HEK293 (cell line): ENCODE data around the gene ETNPPL.

Experiments
- CTCF ChIP-seq: fragments of 450-650 bp; formaldehyde crosslinking; IDR thresholded peaks from 2 replicates; pipeline ENCODE4 v1.5.1; 2016; ENCODE audit warnings: missing biosample characterization, missing genetic modification characterization
- ZBTB11 ChIP-seq: fragments of 450-650 bp; formaldehyde crosslinking; conservative IDR thresholded peaks from 2 replicates; pipeline ENCODE4 v1.5.1; 2016; ENCODE audit warnings: low read depth, missing biosample characterization, missing genetic modification characterization
- ZBTB26 ChIP-seq: fragments of 450-650 bp; formaldehyde crosslinking; optimal IDR thresholded peaks from 2 replicates; pipeline ENCODE3; 2016; ENCODE audit warnings: missing biosample characterization, mild to moderate bottlenecking, missing genetic modification characterization
- ZNF274 ChIP-seq, 2 experiments: fragments of 200-500 bp in 1 of 2; fragments of 450-650 bp in 1 of 2; sonication (Bioruptor generic) in 1 of 2; formaldehyde crosslinking in 1 of 2; IDR thresholded peaks; 2 replicates each; pipeline versions ENCODE4 v1.5.1 to v1.6.1; 2014 to 2016; ENCODE audit warnings: borderline replicate concordance in 1 of 2, inconsistent platforms in 1 of 2, low read length in 1 of 2, missing biosample characterization in 1 of 2, missing genetic modification characterization in 1 of 2

GRCh38 chr4:108795733-108796132, 32.9 kb upstream of the ETNPPL start:
- TF ChIP-seq CTCF (tag by site-specific recombination) = no peak
- TF ChIP-seq ZBTB11 (tag by site-specific recombination) = no peak
- no peak for TF ChIP-seq ZBTB26 (tag by site-specific recombination)
- TF ChIP-seq ZNF274 (IDR thresholded peaks at IDR 0.05; ENCODE audit: low read length) = no peak
- no peak for TF ChIP-seq ZNF274 (tag by site-specific recombination; IDR thresholded peaks at IDR 0.05; ENCODE audit: borderline replicate concordance)
